Neural cell (in vitro differentiated cells): ENCODE measurements around the gene MND1.

Experiments
- EP300 ChIP-seq: fragments of 450-650 bp; conservative IDR thresholded peaks from 2 replicates; pipeline ENCODE4 v1.6.1; 2014; ENCODE audit warnings: antibody characterized with exemption, mild to moderate bottlenecking, moderate library complexity; ENCODE audit not compliant: poor library complexity, severe bottlenecking
- EZH2 ChIP-seq: fragments of 200-600, 300-800 bp; shearing (Covaris generic), sonication (generic); IDR thresholded peaks from 2 replicates; pipeline ENCODE4 v1.6.1; 2014; ENCODE audit warnings: antibody characterized with exemption, low read length, borderline replicate concordance, mild to moderate bottlenecking; ENCODE audit not compliant: insufficient read depth, poor library complexity, severe bottlenecking
- RAD21 ChIP-seq: fragments of 450-650 bp; conservative IDR thresholded peaks from 2 replicates; pipeline ENCODE4 v1.6.1; 2014; ENCODE audit warnings: antibody characterized with exemption, mild to moderate bottlenecking, moderate library complexity
- SMC3 ChIP-seq: fragments of 450-650 bp; conservative IDR thresholded peaks from 2 replicates; pipeline ENCODE4 v1.6.1; 2014; ENCODE audit warnings: antibody characterized with exemption, mild to moderate bottlenecking, moderate library complexity; ENCODE audit not compliant: poor library complexity
- TF ChIP-seq, protein P1 (sequence below): fragments of 450-650 bp; IDR thresholded peaks from 2 replicates; pipeline ENCODE4 v1.5.1; 2014; ENCODE audit warnings: antibody characterized with exemption, mild to moderate bottlenecking, moderate library complexity; ENCODE audit not compliant: poor library complexity, severe bottlenecking
- TF ChIP-seq, protein P2 (sequence below): IDR thresholded peaks from 2 replicates; pipeline ENCODE4 v1.6.1; 2012; ENCODE audit warnings: borderline replicate concordance

DNA sequence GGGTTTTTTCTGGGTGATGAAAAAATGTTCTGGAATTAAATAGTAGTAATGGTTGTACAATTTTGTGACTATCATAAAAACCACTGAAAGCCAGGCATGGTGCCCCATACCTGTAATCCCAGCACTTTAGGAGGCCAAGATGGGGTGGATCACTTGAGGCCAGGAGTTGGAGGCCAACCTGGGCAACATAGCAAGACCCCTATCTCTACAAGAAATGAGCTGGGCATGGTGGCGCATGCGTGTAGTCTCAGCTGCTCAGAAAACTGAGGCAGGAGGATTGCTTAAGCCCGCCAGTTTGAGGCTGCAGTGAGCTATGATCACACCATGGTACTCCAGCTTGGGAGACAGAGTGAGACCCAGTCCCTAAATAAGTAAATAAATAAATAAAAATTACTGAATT is 63.4 kb downstream of the MND1 start:
- TF ChIP-seq RAD21, result no peak
- TF ChIP-seq EP300, result no peak
- TF ChIP-seq, protein P1, sequence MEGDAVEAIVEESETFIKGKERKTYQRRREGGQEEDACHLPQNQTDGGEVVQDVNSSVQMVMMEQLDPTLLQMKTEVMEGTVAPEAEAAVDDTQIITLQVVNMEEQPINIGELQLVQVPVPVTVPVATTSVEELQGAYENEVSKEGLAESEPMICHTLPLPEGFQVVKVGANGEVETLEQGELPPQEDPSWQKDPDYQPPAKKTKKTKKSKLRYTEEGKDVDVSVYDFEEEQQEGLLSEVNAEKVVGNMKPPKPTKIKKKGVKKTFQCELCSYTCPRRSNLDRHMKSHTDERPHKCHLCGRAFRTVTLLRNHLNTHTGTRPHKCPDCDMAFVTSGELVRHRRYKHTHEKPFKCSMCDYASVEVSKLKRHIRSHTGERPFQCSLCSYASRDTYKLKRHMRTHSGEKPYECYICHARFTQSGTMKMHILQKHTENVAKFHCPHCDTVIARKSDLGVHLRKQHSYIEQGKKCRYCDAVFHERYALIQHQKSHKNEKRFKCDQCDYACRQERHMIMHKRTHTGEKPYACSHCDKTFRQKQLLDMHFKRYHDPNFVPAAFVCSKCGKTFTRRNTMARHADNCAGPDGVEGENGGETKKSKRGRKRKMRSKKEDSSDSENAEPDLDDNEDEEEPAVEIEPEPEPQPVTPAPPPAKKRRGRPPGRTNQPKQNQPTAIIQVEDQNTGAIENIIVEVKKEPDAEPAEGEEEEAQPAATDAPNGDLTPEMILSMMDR, result no peak
- TF ChIP-seq EZH2, result no peak
- TF ChIP-seq SMC3, result no peak
- TF ChIP-seq, protein P2, sequence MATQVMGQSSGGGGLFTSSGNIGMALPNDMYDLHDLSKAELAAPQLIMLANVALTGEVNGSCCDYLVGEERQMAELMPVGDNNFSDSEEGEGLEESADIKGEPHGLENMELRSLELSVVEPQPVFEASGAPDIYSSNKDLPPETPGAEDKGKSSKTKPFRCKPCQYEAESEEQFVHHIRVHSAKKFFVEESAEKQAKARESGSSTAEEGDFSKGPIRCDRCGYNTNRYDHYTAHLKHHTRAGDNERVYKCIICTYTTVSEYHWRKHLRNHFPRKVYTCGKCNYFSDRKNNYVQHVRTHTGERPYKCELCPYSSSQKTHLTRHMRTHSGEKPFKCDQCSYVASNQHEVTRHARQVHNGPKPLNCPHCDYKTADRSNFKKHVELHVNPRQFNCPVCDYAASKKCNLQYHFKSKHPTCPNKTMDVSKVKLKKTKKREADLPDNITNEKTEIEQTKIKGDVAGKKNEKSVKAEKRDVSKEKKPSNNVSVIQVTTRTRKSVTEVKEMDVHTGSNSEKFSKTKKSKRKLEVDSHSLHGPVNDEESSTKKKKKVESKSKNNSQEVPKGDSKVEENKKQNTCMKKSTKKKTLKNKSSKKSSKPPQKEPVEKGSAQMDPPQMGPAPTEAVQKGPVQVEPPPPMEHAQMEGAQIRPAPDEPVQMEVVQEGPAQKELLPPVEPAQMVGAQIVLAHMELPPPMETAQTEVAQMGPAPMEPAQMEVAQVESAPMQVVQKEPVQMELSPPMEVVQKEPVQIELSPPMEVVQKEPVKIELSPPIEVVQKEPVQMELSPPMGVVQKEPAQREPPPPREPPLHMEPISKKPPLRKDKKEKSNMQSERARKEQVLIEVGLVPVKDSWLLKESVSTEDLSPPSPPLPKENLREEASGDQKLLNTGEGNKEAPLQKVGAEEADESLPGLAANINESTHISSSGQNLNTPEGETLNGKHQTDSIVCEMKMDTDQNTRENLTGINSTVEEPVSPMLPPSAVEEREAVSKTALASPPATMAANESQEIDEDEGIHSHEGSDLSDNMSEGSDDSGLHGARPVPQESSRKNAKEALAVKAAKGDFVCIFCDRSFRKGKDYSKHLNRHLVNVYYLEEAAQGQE, result no peak
